ENCODE results near the gene TMEM129. TPM values are rescaled to one million over a fixed set of nuclear protein-coding genes. Genes with fewer than 3 reads are reported as not detected.
A peak's percentile ranks its signal among the peaks of the same experiment; 100 is the strongest.

Gene TMEM129
- total and polyA plus RNA-seq, 2 experiments from 2014 or later: 16.4 to 64.4 TPM

- no peak for TF ChIP-seq ZNF114 (CRISPR knock-in tag; IDR thresholded peaks at IDR 0.05)
These were observed 2.1 kb upstream of the TMEM129 start (continued) for GRCh38 chr4:1723131-1723801.

GRCh38 chr4:1722551-1723118, 1.5 kb upstream of the TMEM129 start:
- H3K4me1 Mint-ChIP-seq: peaks cover 20% of the 10 kb centered on the region
- DNase-seq (ENCODE audit: low spot score) (no peak), ATAC-seq (no peak)
- no peak overlapping the region; the same call in 1 of the 2 replicates for H3K27ac ChIP-seq (ENCODE audit: low read depth)
- peak overlapping the region; percentile 97 for H3K4me3 Mint-ChIP-seq
- no peaks in the 10 kb centered on the region for H3K9me2 ChIP-seq (ENCODE audit: insufficient read depth)
- H3F3A ChIP-seq (replicated peaks; ENCODE audit: low read depth): peaks cover 26% of the 10 kb centered on the region
- H3K9me3 Mint-ChIP-seq: no peaks in the 10 kb centered on the region; the same call in 2 of the 3 replicates
- peaks cover 19% of the 10 kb centered on the region for H3K27me3 Mint-ChIP-seq (ENCODE audit: insufficient read depth, low read depth, poor library complexity)
- H3K4me3 ChIP-seq: peak overlapping the region; percentile 95
- H3K4me1 ChIP-seq (ENCODE audit: insufficient read depth): peaks cover 12% of the 10 kb centered on the region; the same call in 1 of the 2 replicates
- H3K36me3 ChIP-seq (ENCODE audit: insufficient read depth): peaks cover 31% of the 10 kb centered on the region
- peaks cover 55% of the 10 kb centered on the region for H3K36me3 Mint-ChIP-seq (ENCODE audit: low read depth)
- H2AFZ ChIP-seq: no peak overlapping the region
- peaks cover 53% of the 10 kb centered on the region for H3K79me2 ChIP-seq (replicated peaks; ENCODE audit: insufficient read depth)
- H3K27me3 ChIP-seq (ENCODE audit: insufficient read depth): no peaks in the 10 kb centered on the region
- H3K4me2 ChIP-seq: peak overlapping the region; percentile 95
- H4K20me1 ChIP-seq (replicated peaks; ENCODE audit: insufficient read depth): peaks cover 35% of the 10 kb centered on the region
- H3K27ac Mint-ChIP-seq: peak overlapping the region; percentile 94
- TF ChIP-seq STAT1 (IDR thresholded peaks at IDR 0.05; ENCODE audit: unreplicated experiment) (no peak), ZNF462 (CRISPR knock-in tag; IDR thresholded peaks at IDR 0.05) (no peak), CREB1 (CRISPR knock-in tag; IDR thresholded peaks at IDR 0.05; ENCODE audit: low read depth) (no peak), ETS1 (IDR thresholded peaks at IDR 0.05) (no peak), POLR2AphosphoS5 (IDR thresholded peaks at IDR 0.05; ENCODE audit: low read depth) (no peak), EZH2 (IDR thresholded peaks at IDR 0.05; ENCODE audit: low read depth, unreplicated experiment) (no peak), ZNF331 (CRISPR knock-in tag; IDR thresholded peaks at IDR 0.05; ENCODE audit: low read depth) (no peak), JUNB (IDR thresholded peaks at IDR 0.05; ENCODE audit: unreplicated experiment) (no peak), NANOG (IDR thresholded peaks at IDR 0.05; ENCODE audit: borderline replicate concordance) (no peak), ZNF114 (CRISPR knock-in tag; IDR thresholded peaks at IDR 0.05) (no peak), REST (IDR thresholded peaks at IDR 0.05; ENCODE audit: unreplicated experiment) (no peak), CTCF (conservative IDR thresholded peaks at IDR 0.05; ENCODE audit: low read depth in 2 of 2) (no peak)

All from GM23338 (cell line).